AG09319 (cell line): ENCODE results near the gene TNF.
"Not testable (repeated sequence)": the region's sequence is repeated elsewhere in the genome, so short reads cannot be mapped to it uniquely, and the experiment has no call there.

Experiments used
- DNase-seq: peaks from one replicate; pipeline ENCODE4 v3.0.0-alpha.2; 2010; ENCODE audit warnings: low read depth; ENCODE audit errors: extremely low read depth
- CTCF ChIP-seq: IDR thresholded peaks from 2 replicates; pipeline ENCODE4 v1.5.1; 2011; ENCODE audit warnings: low read depth, mild to moderate bottlenecking, inconsistent platforms, low read length, moderate library complexity

Gene TNF

GRCh38 chr6:31586008-31586407, 10.6 kb downstream of the TNF start, which contains the start of gene LST1:
TSS of gene LST1 (plus strand) at chr6:31586277. CDS start at chr6:31587300, 1,023 bp downstream.
- DNase-seq = no peak
- TF ChIP-seq CTCF = no peak

- no peak for TF ChIP-seq CTCF
- no peak for DNase-seq
Measured at GRCh38 chr6:31586599-31587281, 11.4 kb downstream of the TNF start.

- no peak for DNase-seq
- no peak for TF ChIP-seq CTCF
Measured at GRCh38 chr6:31587791-31588777, 12.7 kb downstream of the TNF start.

GRCh38 chr6:31588871-31589650, 13.7 kb downstream of the TNF start:
- no peak for TF ChIP-seq CTCF
- no peak for DNase-seq

- DNase-seq = not testable (repeated sequence)
Measured at GRCh38 chr6:31590691-31591090, 15.3 kb downstream of the TNF start.

- no peak for DNase-seq
- TF ChIP-seq CTCF = no peak
Measured at GRCh38 chr6:31592396-31592771, 17.0 kb downstream of the TNF start.

GRCh38 chr6:31597006-31597405, 21.6 kb downstream of the TNF start:
- no peak for DNase-seq
- peak; percentile 28 for TF ChIP-seq CTCF
